RWPE1 (cell line): Measurements from ENCODE around the gene POU2F3.
A peak's percentile ranks its signal among the peaks of the same experiment; 100 is the strongest.

Experiments
- CTCF ChIA-PET: fragments of 350-600 bp; sonication (Branson Sonifier 250); formaldehyde crosslinking; extraction: SDS; loops from one replicate; lab custom pipeline; 2021; lab: Yijun Ruan, JAX
- POLR2A ChIA-PET: fragments of 400-600 bp; formaldehyde crosslinking; extraction: SDS; loops from one replicate; lab custom pipeline; 2020; ENCODE audit warnings: antibody characterized with exemption; ENCODE audit not compliant: low non-redundant PET; lab: Yijun Ruan, JAX
- DNase-seq: peaks from one replicate; pipeline ENCODE4 v3.0.0; 2012; ENCODE audit warnings: low spot score
- H3K27ac ChIP-seq: fragments of 450-650 bp; 2 replicates; pipeline ENCODE4 v1.5.1; 2017
- TF ChIP-seq, protein P1 (sequence below): fragments of 450-650 bp; conservative IDR thresholded peaks from 2 replicates; pipeline ENCODE4 v1.5.1; 2017; ENCODE audit warnings: low read depth, mild to moderate bottlenecking

POU2F3 gene

DNA sequence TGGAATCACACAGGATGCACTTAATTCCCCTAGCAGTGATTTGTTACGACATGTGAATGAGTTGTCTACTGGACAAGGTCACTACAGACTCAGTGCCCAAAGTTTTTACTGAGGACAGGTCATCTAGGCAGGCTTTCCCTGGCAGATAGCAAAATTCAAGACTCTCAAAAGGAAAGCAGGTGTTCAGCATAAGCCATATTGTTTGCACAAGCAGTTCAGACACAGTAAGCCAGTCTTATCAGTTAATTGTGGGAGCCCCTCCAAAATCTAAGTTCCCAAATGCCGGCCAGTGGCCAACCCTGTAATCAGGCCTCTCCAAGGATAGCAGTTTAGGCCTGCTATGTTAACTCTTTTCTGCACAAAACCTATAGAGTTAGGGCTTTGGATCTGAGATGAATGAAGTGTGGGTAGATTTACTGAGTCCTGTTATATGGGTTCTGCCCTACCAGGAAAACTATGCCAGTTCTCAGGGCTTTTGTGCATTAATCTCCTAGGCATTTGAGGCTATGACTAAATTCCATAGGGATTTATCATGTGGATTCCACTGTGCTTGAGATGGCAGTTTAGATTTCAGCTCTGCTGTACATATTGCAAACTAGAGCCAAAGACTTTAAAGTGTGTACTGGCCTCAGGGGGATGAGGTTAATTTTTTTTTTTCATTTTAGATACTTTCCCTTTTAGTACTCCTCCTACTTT is 91.5 kb downstream of the POU2F3 start:
- ChIA-PET CTCF (interaction anchor here (0.6 kb wide), 1 partner anchor 10 kb away, joined by 4 read pairs; no protein-coding TSS in a partner anchor), POLR2A (no interaction called here)
- H3K27ac ChIP-seq: peak overlapping the region; percentile 64
- TF ChIP-seq, protein P1, sequence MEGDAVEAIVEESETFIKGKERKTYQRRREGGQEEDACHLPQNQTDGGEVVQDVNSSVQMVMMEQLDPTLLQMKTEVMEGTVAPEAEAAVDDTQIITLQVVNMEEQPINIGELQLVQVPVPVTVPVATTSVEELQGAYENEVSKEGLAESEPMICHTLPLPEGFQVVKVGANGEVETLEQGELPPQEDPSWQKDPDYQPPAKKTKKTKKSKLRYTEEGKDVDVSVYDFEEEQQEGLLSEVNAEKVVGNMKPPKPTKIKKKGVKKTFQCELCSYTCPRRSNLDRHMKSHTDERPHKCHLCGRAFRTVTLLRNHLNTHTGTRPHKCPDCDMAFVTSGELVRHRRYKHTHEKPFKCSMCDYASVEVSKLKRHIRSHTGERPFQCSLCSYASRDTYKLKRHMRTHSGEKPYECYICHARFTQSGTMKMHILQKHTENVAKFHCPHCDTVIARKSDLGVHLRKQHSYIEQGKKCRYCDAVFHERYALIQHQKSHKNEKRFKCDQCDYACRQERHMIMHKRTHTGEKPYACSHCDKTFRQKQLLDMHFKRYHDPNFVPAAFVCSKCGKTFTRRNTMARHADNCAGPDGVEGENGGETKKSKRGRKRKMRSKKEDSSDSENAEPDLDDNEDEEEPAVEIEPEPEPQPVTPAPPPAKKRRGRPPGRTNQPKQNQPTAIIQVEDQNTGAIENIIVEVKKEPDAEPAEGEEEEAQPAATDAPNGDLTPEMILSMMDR: no peak
- peak; percentile 84 for DNase-seq

- TF ChIP-seq, protein P1: no peak
- CTCF ChIA-PET: interaction anchor here (0.6 kb wide), 1 partner anchor 39 kb away, joined by 3 read pairs; no protein-coding TSS in a partner anchor
- no peak for DNase-seq
- peak overlapping the region; percentile 79 for H3K27ac ChIP-seq
- POLR2A ChIA-PET: no interaction called here
Observed at GRCh38 chr11:120332822-120333716, 93.1 kb downstream of the POU2F3 start.

DNA sequence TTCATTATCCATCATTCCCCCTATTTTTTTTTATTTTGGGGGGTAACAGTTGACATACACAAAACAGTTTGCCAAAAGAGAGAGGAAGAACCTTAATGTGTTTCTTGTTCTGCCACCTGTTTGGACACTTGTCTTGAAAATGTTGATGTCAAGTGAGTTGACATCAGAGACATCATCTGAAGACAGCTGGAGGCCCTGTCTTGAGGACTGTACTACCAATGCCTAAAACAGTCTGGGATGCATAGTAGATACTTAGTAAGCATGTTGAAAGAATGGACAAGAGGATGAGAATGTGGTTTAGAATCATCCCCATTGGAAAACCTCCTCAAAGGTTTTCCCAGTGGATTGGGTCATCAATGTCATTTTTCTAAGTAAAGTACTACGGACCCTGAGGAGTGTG is 93.9 kb downstream of the POU2F3 start:
- TF ChIP-seq, protein P1: no peak
- ChIA-PET POLR2A (no interaction called here), CTCF (interaction anchor here (0.6 to 0.8 kb wide), 5 partner anchors 27 to 619 kb away, joined by 3 to 4 read pairs (median 3); partner anchors contain the start of gene POU2F3)
- H3K27ac ChIP-seq: no peak overlapping the region
- no peak for DNase-seq

- POLR2A ChIA-PET: no interaction called here
- DNase-seq: no peak
- CTCF ChIA-PET: interaction anchor here (0.6 to 0.8 kb wide), 5 partner anchors 27 to 618 kb away, joined by 3 to 4 read pairs (median 3); partner anchors contain the start of gene POU2F3
- TF ChIP-seq, protein P1: no peak
- no peak overlapping the region for H3K27ac ChIP-seq
Observed at GRCh38 chr11:120334332-120334731, 94.4 kb downstream of the POU2F3 start.

DNA sequence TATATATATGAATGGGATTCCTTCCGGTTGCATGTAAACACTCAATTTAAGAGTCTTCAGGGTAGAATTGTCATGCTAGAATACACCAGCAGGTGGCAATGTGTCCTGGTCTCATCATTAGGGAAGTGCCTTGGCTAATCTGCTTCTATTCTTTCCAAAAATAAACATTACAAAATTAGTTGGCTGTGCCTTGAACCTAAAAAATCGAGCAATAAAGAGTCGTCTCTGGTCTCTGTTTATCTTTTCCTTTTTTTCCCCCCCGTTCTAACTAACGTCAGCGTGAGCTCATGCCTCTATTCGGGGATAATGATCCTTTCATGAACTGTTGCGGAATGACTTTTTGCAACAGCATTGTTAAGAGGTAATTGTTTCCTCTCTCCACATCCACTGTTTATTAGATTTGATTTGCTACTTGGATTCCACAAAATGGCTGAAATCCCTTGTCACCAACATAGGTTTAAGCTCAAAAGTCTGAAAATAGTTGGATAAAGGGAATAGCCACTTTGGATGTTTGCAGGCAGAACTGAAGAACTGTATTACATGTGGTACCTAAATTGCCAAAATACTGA is 95.0 kb downstream of the POU2F3 start:
- DNase-seq: peak; percentile 59
- peak overlapping the region; percentile 96 for H3K27ac ChIP-seq
- TF ChIP-seq, protein P1: peak; percentile 43; the same call in 1 of the 2 replicates
- POLR2A ChIA-PET: no interaction called here
- CTCF ChIA-PET: interaction anchor here (0.5 to 0.9 kb wide), 7 partner anchors 19 to 610 kb away, joined by 3 to 5 read pairs (median 5); no protein-coding TSS in a partner anchor

DNA sequence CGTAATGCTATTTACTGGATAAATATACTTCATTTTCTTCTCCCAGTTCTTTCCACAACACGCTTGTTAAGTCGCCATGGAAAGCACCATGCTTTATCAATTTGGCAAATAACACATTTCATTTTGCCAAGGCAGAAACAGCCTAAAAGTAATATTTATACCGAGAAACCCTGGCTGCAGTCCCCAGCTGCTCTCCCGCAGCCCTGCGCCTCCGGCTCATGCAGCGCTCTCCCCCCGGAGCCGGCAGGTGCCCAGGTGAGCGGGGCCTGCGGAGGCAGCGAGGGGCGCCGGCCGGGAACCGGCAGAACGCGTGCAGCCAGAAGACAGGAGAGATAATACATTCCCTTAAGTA is 95.6 kb downstream of the POU2F3 start:
- DNase-seq: peak; percentile 25
- peak overlapping the region; percentile 96 for H3K27ac ChIP-seq
- POLR2A ChIA-PET: no interaction called here
- CTCF ChIA-PET: interaction anchor here (0.5 to 0.9 kb wide), 7 partner anchors 20 to 609 kb away, joined by 3 to 5 read pairs (median 5); no protein-coding TSS in a partner anchor
- TF ChIP-seq, protein P1: no peak
